Lower leg skin (tissue), 4 donors: ENCODE results near the gene CCDC187. TPM values are rescaled to one million over a fixed set of nuclear protein-coding genes. Genes with fewer than 3 reads are reported as not detected.

Experiments
- DNase-seq, 2 donors: peaks; one replicate each; pipeline ENCODE4 v3.0.0-alpha.2; 2019; ENCODE audit warnings: low spot score in 2 of 2
- H3K4me3 ChIP-seq: fragments of 200-600 bp; sonication (generic); 2 replicates; pipeline ENCODE4 v1.5.1; 2017; ENCODE audit warnings: mild to moderate bottlenecking, low read depth; ENCODE audit not compliant: poor library complexity, severe bottlenecking
- POLR2A ChIP-seq, 2 donors: fragments of 450-650 bp; IDR thresholded peaks; one replicate each; pipeline ENCODE4 v1.6.1; 2016 to 2017; ENCODE audit warnings: antibody characterized with exemption in 2 of 2, mild to moderate bottlenecking in 1 of 2, moderate library complexity in 1 of 2
- WGBS, 2 donors: methylation state at CpG; one replicate each; pipeline ENCODE4 v1.1.5; 2018; 5-methylcytosine and 5-hydroxymethylcytosine counted together
- intact Hi-C: fragments of 100-400 bp; cut with DNase I; formaldehyde crosslinking; loops from one replicate; pipeline ENCODE4 v1.15.0; 2023; ENCODE audit warnings: low total_unique reads
- total RNA-seq, 4 donors: library from RNA; depleted of rRNA; stranded (reverse); fragments of >200 nt; gene quantifications; one replicate each; pipeline ENCODE4 v1.1.0, GENCODE V29; 2016
- TF ChIP-seq, protein P1 (sequence below), 3 donors: fragments of 450-650 bp; IDR thresholded peaks; one replicate each; pipeline ENCODE4 v1.5.1; 2016; ENCODE audit warnings: antibody characterized with exemption in 3 of 3, mild to moderate bottlenecking in 3 of 3, moderate library complexity in 2 of 3

Gene CCDC187
- total RNA-seq, 4 donors from 2014 or later: 1.1 TPM; not detected in 3

GRCh38 chr9:136307215-136307750, 3.4 kb upstream of the CCDC187 start:
- TF ChIP-seq, protein P1, sequence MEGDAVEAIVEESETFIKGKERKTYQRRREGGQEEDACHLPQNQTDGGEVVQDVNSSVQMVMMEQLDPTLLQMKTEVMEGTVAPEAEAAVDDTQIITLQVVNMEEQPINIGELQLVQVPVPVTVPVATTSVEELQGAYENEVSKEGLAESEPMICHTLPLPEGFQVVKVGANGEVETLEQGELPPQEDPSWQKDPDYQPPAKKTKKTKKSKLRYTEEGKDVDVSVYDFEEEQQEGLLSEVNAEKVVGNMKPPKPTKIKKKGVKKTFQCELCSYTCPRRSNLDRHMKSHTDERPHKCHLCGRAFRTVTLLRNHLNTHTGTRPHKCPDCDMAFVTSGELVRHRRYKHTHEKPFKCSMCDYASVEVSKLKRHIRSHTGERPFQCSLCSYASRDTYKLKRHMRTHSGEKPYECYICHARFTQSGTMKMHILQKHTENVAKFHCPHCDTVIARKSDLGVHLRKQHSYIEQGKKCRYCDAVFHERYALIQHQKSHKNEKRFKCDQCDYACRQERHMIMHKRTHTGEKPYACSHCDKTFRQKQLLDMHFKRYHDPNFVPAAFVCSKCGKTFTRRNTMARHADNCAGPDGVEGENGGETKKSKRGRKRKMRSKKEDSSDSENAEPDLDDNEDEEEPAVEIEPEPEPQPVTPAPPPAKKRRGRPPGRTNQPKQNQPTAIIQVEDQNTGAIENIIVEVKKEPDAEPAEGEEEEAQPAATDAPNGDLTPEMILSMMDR (IDR thresholded peaks at IDR 0.05): peak in 1 of 3 donors; percentile 50
- TF ChIP-seq POLR2A (IDR thresholded peaks at IDR 0.05): no peak
- 56 to 67% methylated on average over 4 of the region's 4 CpGs for WGBS, 2 donors
- no peak overlapping the region for H3K4me3 ChIP-seq
- intact Hi-C loops: no loop called here
- DNase-seq: no peak

DNA sequence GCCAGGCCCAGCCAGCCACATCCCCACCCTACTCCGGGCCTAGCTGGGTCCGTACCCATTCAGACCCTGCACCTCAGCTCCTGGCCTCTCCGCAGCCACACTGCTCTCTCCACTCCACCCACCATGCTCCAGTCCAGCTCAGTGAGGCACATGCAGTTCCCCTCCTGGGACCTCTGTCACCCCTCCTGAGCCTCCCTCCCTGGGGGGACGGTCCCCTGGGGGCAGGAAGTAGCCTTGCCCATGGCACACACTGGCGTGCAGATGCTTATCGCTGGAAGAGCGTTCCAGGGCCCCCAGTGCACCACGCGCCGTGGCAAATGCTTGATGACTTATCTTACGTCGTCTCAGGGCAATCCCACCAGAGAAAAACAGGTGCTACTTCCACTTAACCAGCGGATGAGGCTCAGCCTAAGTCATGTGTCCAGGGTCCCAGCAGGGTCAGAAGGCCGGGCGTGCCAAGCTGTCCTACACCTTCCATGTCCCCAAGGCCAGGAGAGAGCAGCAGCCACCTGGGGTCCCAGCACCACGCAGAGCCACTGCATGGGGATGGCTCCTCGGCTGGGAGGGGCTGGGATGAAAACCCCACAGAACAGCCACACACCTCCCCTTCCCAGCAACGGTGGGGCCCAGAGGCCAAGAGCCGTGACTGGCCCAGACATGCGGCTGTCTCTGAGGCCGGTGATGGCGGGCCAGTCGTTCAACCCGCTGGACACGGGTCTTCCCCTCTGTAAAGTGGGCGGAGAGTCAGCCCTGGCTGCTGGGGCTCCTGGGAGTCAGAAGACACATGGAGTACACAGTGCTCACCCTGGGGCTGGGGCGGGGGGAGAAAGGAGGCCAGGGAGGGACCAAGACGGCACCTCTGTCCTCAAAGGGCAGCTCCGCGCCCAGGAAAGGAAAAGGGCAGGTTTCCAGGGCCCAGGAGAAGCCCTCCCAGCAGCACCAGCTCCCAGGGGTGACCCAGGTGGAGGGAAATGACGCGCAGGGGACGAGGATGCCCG, 2.6 kb upstream of the CCDC187 start:
- no peak overlapping the region for H3K4me3 ChIP-seq
- TF ChIP-seq, protein P1 (IDR thresholded peaks at IDR 0.05): no peak
- no peak for TF ChIP-seq POLR2A (IDR thresholded peaks at IDR 0.05)
- no peak for DNase-seq
- WGBS, 2 donors: 36 to 40% methylated on average over 31 to 33 of the region's 34 CpGs
- intact Hi-C loops: no loop called here

GRCh38 chr9:136305804-136306203, 1.9 kb upstream of the CCDC187 start:
- TF ChIP-seq, protein P1 (IDR thresholded peaks at IDR 0.05): no peak
- no peak for TF ChIP-seq POLR2A (IDR thresholded peaks at IDR 0.05)
- no peak overlapping the region for H3K4me3 ChIP-seq
- DNase-seq: no peak
- intact Hi-C loops: no loop called here
- WGBS, 2 donors: 48 to 54% methylated on average over 12 to 13 of the region's 18 CpGs

DNA sequence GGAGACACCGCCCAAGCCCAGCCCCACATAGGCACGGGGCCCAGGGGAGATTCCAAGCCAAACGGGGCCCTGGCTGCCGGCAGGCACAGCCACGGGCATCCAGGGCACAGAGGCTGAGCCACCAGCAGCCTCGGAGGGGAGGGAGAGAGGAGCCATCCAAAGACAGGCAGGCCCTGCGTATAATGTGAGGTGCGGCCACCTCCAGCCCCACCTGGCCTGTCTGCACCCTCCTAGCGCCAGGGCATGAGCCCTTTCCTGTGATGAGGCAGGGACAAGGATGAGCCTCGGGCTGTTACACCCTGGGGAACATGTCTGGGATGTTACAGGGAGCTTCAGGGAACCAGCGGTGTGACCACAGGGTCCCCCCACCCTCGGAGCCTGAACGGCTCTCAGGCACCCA, 1.1 kb upstream of the CCDC187 start:
- H3K4me3 ChIP-seq: no peak overlapping the region
- intact Hi-C loops: no loop called here
- TF ChIP-seq, protein P1 (IDR thresholded peaks at IDR 0.05): no peak
- no peak for TF ChIP-seq POLR2A (IDR thresholded peaks at IDR 0.05)
- no peak for DNase-seq
- WGBS, 2 donors: 42 to 59% methylated on average over 10 to 13 of the region's 13 CpGs

DNA sequence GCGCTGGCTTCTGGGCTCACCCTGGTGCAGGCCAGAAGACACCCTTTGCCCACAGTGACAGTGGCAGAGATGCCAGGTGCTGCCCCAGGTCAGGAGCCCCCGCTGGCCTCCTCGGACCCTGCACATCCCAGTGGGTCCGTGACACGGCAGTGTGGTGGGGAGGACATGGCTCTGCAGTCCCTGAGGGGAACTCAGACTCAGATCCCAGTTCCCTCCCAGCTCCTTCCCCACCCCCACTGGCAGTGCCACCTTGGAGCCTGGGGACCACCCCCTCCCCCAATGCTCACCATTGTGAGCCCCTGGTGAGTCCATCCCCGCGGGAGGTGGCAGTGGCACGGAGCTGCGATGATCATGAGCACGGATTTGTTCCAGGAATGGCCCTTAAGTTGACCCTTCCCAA, 562 bp upstream of the CCDC187 start:
- TF ChIP-seq, protein P1 (IDR thresholded peaks at IDR 0.05): no peak
- no peak for TF ChIP-seq POLR2A (IDR thresholded peaks at IDR 0.05)
- no peak for DNase-seq
- 77 to 78% methylated on average over 10 of the region's 10 CpGs for WGBS, 2 donors
- intact Hi-C loops: no loop called here
- no peak overlapping the region for H3K4me3 ChIP-seq
